ENCODE data around the gene FBXO47.

The FBXO47 gene

GRCh38 chr17:39002991-39003715 is 36.0 kb upstream of the FBXO47 start:
- H3K36me3 ChIP-seq (ENCODE audit: control insufficient read depth, insufficient read depth, low read length): no peaks in the 10 kb centered on the region
- H3K27ac ChIP-seq (ENCODE audit: insufficient read depth, low read depth, low read length, poor library complexity, severe bottlenecking): no peak overlapping the region
- no peak overlapping the region for H3K4me3 ChIP-seq (ENCODE audit: insufficient read depth, low read depth, low read length)
- H3K4me1 ChIP-seq (ENCODE audit: control insufficient read depth, insufficient read depth, low read length): no peaks in the 10 kb centered on the region
- H3K9me3 ChIP-seq (ENCODE audit: control insufficient read depth, low read length): no peaks in the 10 kb centered on the region
- WGBS, 2 experiments: 84 to 85% methylated on average over 16 of the region's 16 CpGs
- no peaks in the 10 kb centered on the region for H3K27me3 ChIP-seq (ENCODE audit: control insufficient read depth, insufficient read depth, low read length, poor library complexity, severe bottlenecking)

GRCh38 chr17:39001703-39002637 is 34.8 kb upstream of the FBXO47 start:
- Histone ChIP-seq H3K27me3 (ENCODE audit: control insufficient read depth, insufficient read depth, low read length, poor library complexity, severe bottlenecking) (no peaks in the 10 kb centered on the region), H3K9me3 (ENCODE audit: control insufficient read depth, low read length) (no peaks in the 10 kb centered on the region), H3K36me3 (ENCODE audit: control insufficient read depth, insufficient read depth, low read length) (no peaks in the 10 kb centered on the region), H3K27ac (ENCODE audit: insufficient read depth, low read depth, low read length, poor library complexity, severe bottlenecking) (no peak overlapping the region), H3K4me3 (ENCODE audit: insufficient read depth, low read depth, low read length) (no peak overlapping the region), H3K4me1 (ENCODE audit: control insufficient read depth, insufficient read depth, low read length) (no peaks in the 10 kb centered on the region)
- WGBS, 2 experiments: 82 to 83% methylated on average over 9 of the region's 9 CpGs

DNA sequence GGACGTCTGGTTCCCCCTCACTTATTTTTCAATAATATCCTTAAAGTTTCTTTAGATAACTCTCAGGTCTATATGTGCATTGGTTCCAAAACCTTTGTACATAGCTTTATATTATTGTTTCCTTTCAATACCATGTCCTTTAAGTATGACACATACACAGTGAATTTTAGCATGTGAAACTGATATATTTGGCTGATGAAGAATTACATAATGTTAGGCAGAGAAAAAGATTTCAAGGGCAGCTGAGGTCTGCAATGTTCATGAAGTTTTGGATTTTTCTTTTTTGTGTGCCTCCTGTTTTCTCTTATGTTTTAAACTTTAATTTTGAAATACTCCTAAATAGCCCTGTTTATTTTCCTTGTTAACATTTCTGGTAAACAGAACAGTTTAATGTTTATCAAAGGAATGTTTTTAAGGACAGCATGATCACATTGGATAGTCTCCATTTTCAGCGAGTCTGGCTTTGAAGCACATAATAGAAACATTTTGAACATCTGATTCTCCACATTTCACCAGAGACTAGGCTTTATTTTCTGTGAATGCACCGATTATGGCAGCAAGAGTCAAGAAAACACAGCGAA is 32.9 kb upstream of the FBXO47 start:
- 91 to 94% methylated on average over 4 of the region's 4 CpGs for WGBS, 2 experiments
- Histone ChIP-seq H3K27ac (ENCODE audit: insufficient read depth, low read depth, low read length, poor library complexity, severe bottlenecking) (no peak overlapping the region), H3K9me3 (ENCODE audit: control insufficient read depth, low read length) (no peaks in the 10 kb centered on the region), H3K4me1 (ENCODE audit: control insufficient read depth, insufficient read depth, low read length) (no peaks in the 10 kb centered on the region), H3K4me3 (ENCODE audit: insufficient read depth, low read depth, low read length) (no peak overlapping the region), H3K36me3 (ENCODE audit: control insufficient read depth, insufficient read depth, low read length) (no peaks in the 10 kb centered on the region), H3K27me3 (ENCODE audit: control insufficient read depth, insufficient read depth, low read length, poor library complexity, severe bottlenecking) (no peaks in the 10 kb centered on the region)

DNA sequence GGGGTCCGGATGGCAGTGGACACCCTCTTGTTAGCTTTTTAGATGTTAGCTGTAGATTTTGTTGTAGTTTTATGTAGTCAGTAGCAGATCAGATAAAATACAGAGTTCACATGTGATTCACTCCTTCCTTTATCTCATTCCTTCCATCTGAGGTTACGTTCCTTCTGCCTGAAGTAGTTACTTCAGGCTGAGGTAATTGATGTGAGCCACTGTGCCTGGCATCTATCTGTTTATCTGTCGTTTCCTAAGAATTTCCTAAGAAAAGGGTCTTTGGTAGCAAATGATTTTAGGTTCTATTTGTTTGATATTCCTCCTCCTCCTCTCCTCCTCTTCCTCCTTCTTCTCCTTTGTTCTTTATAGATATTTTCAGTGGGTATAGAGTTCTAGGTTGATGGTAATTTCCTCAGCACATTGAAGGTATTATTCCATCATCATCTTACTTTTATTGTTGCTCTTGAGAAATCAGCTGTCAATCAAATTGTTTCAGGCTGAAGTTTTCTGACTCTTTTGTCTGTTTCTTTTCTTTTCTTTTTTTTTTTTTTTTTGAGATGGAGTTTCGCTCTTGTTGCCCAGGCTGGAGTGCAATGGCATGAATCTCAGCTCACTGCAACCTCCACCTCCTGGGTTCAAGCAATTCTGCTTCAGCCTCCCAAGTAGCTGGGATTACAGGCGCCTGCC is 29.6 kb upstream of the FBXO47 start:
- WGBS, 2 experiments: 90 to 91% methylated on average over 5 of the region's 5 CpGs
- H3K4me1 ChIP-seq (ENCODE audit: control insufficient read depth, insufficient read depth, low read length): no peaks in the 10 kb centered on the region
- no peaks in the 10 kb centered on the region for H3K9me3 ChIP-seq (ENCODE audit: control insufficient read depth, low read length)
- H3K36me3 ChIP-seq (ENCODE audit: control insufficient read depth, insufficient read depth, low read length): no peaks in the 10 kb centered on the region
- no peak overlapping the region for H3K4me3 ChIP-seq (ENCODE audit: insufficient read depth, low read depth, low read length)
- no peak overlapping the region for H3K27ac ChIP-seq (ENCODE audit: insufficient read depth, low read depth, low read length, poor library complexity, severe bottlenecking)
- H3K27me3 ChIP-seq (ENCODE audit: control insufficient read depth, insufficient read depth, low read length, poor library complexity, severe bottlenecking): no peaks in the 10 kb centered on the region

DNA sequence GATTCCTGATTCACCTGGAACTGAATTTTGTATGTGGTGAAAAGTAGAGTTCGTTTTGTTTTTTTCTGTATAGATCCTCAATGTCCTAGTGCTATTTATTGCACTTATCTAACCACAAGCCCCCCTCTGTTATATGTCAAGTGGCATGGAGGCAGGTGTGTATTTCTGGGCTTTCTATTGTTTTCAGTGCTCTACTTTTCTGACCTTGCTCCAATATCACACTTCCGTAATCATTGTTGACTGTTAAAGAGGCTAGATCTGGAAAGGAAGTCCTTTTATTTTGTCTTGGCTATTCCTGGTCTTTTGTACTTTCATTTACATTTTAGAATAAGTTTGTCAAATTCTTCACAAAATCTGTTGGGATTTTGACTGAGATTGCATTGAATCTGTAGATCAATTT is 26.8 kb upstream of the FBXO47 start:
- Histone ChIP-seq H3K9me3 (ENCODE audit: control insufficient read depth, low read length) (no peaks in the 10 kb centered on the region), H3K36me3 (ENCODE audit: control insufficient read depth, insufficient read depth, low read length) (no peaks in the 10 kb centered on the region), H3K4me3 (ENCODE audit: insufficient read depth, low read depth, low read length) (no peak overlapping the region), H3K4me1 (ENCODE audit: control insufficient read depth, insufficient read depth, low read length) (no peaks in the 10 kb centered on the region), H3K27ac (ENCODE audit: insufficient read depth, low read depth, low read length, poor library complexity, severe bottlenecking) (no peak overlapping the region), H3K27me3 (ENCODE audit: control insufficient read depth, insufficient read depth, low read length, poor library complexity, severe bottlenecking) (no peaks in the 10 kb centered on the region)
- WGBS, 2 experiments: 90% methylated on average over 2 of the region's 2 CpGs; no CpG with 5 or more reads in 1 of the 2 experiments

GRCh38 chr17:38984666-38985065 is 17.5 kb upstream of the FBXO47 start:
- H3K36me3 ChIP-seq (ENCODE audit: control insufficient read depth, insufficient read depth, low read length): no peaks in the 10 kb centered on the region
- 100% methylated on average over 1 of the region's 2 CpGs for WGBS, 2 experiments

DNA sequence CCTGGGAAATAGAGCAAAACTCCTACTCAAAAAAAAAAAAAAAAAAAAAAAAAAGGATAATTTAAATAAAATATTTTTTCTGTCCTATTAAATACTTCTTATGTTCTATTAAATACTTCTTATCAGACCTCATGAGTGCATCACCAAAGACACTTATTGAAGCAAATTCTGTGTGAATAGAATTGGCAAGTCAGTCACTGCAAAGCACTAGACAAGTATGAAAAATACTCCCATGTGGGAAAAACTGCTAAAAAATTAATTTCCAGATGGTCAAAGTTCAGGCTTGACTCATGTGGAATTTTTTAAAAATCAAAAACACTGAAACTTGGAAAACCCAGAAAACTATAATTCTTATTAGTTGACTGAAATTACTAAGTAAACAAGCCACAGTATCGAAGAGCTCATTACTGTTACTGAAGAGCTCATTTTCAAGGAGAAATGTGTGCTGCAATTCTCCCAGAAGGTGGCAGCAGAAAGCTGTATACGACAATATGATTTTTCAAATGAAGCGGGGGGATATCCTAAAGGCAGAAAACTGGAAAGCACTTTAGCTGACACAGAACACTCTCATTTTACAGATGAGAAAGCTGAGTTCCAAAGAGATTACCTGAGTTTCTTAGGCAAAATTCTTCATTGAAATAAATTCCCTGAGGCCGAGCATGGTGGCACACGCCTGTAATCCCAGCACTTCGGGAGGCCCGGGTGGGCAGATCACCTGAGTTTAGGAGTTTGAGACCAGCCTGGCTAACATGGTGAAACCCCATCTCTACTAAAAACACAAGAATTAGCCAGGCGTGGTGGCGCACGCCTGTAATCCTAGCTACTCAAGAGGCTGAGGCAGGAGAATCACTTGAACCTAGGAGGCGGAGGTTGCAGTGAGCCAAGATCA is 15.9 kb upstream of the FBXO47 start:
- Histone ChIP-seq H3K4me3 (ENCODE audit: insufficient read depth, low read depth, low read length) (no peak overlapping the region), H3K4me1 (ENCODE audit: control insufficient read depth, insufficient read depth, low read length) (no peaks in the 10 kb centered on the region), H3K9me3 (ENCODE audit: control insufficient read depth, low read length) (no peaks in the 10 kb centered on the region), H3K27ac (ENCODE audit: insufficient read depth, low read depth, low read length, poor library complexity, severe bottlenecking) (no peak overlapping the region), H3K36me3 (ENCODE audit: control insufficient read depth, insufficient read depth, low read length) (no peaks in the 10 kb centered on the region), H3K27me3 (ENCODE audit: control insufficient read depth, insufficient read depth, low read length, poor library complexity, severe bottlenecking) (no peaks in the 10 kb centered on the region)
- 67 to 69% methylated on average over 11 of the region's 11 CpGs for WGBS, 2 experiments

More at GRCh38 chr17:38984666-38985065, 17.5 kb upstream of the FBXO47 start:
- Histone ChIP-seq H3K27me3 (ENCODE audit: control insufficient read depth, insufficient read depth, low read length, poor library complexity, severe bottlenecking) (no peaks in the 10 kb centered on the region), H3K4me3 (ENCODE audit: insufficient read depth, low read depth, low read length) (no peak overlapping the region), H3K4me1 (ENCODE audit: control insufficient read depth, insufficient read depth, low read length) (no peaks in the 10 kb centered on the region), H3K9me3 (ENCODE audit: control insufficient read depth, low read length) (no peaks in the 10 kb centered on the region), H3K27ac (ENCODE audit: insufficient read depth, low read depth, low read length, poor library complexity, severe bottlenecking) (no peak overlapping the region)

GRCh38 chr17:38981636-38982035 is 14.4 kb upstream of the FBXO47 start:
- Histone ChIP-seq H3K27ac (ENCODE audit: insufficient read depth, low read depth, low read length, poor library complexity, severe bottlenecking) (no peak overlapping the region), H3K27me3 (ENCODE audit: control insufficient read depth, insufficient read depth, low read length, poor library complexity, severe bottlenecking) (no peaks in the 10 kb centered on the region), H3K36me3 (ENCODE audit: control insufficient read depth, insufficient read depth, low read length) (no peaks in the 10 kb centered on the region), H3K4me3 (ENCODE audit: insufficient read depth, low read depth, low read length) (no peak overlapping the region), H3K9me3 (ENCODE audit: control insufficient read depth, low read length) (no peaks in the 10 kb centered on the region), H3K4me1 (ENCODE audit: control insufficient read depth, insufficient read depth, low read length) (no peaks in the 10 kb centered on the region)
- 86 to 94% methylated on average over 2 of the region's 2 CpGs for WGBS, 2 experiments

DNA sequence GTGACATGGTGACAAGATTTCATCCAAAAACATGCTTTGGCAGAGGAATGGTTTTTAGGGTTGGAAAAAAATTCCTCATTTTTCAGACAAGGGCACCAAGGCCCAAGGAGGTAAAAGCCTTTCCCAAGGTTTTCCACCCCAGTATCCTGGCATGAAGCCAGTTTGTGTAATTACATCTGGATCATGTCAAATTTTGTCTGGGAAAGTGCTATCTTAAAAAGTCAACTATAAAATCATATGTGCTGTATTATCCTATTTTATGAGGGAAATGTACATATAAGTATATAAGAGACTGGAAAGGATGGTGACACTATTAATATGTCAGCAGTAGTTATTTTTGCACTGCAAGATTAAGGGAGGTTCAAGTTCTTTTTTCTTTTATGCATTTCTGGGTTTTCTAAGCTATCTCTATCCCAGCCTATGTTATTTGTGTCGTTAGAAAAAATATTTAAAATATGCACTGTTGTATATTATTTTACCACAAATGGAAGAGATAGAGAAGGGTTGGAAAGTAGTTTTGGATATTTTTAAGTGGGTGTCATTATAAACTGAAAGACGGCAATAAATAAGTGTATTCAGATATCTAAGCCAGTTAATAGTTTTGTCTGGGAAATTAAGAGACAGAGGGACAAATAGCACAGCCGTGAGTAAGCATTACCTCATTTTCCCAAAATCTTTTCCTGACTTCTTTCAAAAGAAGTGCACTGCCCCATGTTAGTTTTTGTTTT is 13.5 kb upstream of the FBXO47 start:
- 93% methylated on average over 2 to 3 of the region's 3 CpGs for WGBS, 2 experiments
- no peak overlapping the region for H3K27ac ChIP-seq (ENCODE audit: insufficient read depth, low read depth, low read length, poor library complexity, severe bottlenecking)

More for the DNA sequence above, 13.5 kb upstream of the FBXO47 start:
- Histone ChIP-seq H3K36me3 (ENCODE audit: control insufficient read depth, insufficient read depth, low read length) (no peaks in the 10 kb centered on the region), H3K27me3 (ENCODE audit: control insufficient read depth, insufficient read depth, low read length, poor library complexity, severe bottlenecking) (no peaks in the 10 kb centered on the region), H3K4me3 (ENCODE audit: insufficient read depth, low read depth, low read length) (no peak overlapping the region), H3K4me1 (ENCODE audit: control insufficient read depth, insufficient read depth, low read length) (no peaks in the 10 kb centered on the region), H3K9me3 (ENCODE audit: control insufficient read depth, low read length) (no peaks in the 10 kb centered on the region)
